A549 (cell line): ENCODE results near the gene TTL.

Experiments used
- CEBPB ChIP-seq, 2 experiments: fragments of >200 bp in 1 of 2; sonication (Bioruptor Twin) in 1 of 2; formaldehyde crosslinking in 1 of 2; IDR thresholded peaks; 2 replicates each; pipeline ENCODE4 v1.6.1; 2012 to 2016
- CHD2 ChIP-seq: fragments of 150-350 bp; IDR thresholded peaks from 2 replicates; pipeline ENCODE4 v1.6.1; 2014; ENCODE audit warnings: low read length; ENCODE audit not compliant: partially characterized antibody
- EP300 ChIP-seq, 2 experiments: fragments of >200 bp; sonication (Bioruptor Twin); formaldehyde crosslinking; IDR thresholded peaks; 2 replicates in 1 of 2; 3 replicates in 1 of 2; pipeline ENCODE4 v1.6.1; 2016 to 2017
- POLR2A ChIP-seq: IDR thresholded peaks from 2 replicates; pipeline ENCODE4 v1.6.1; 2012; ENCODE audit warnings: mild to moderate bottlenecking, low read length
- RAD21 ChIP-seq, 2 experiments: fragments of >200 bp in 1 of 2; sonication (Bioruptor Twin) in 1 of 2; formaldehyde crosslinking in 1 of 2; IDR thresholded peaks in 1 of 2; conservative IDR thresholded peaks in 1 of 2; 2 replicates in 1 of 2; 3 replicates in 1 of 2; pipeline ENCODE4 v1.6.1; 2012 to 2018; ENCODE audit warnings: inconsistent platforms in 1 of 2
- ZC3H11A ChIP-seq: fragments of 450-650 bp; IDR thresholded peaks from 2 replicates; pipeline ENCODE4 v1.6.1; 2014; ENCODE audit warnings: antibody characterized with exemption, mild to moderate bottlenecking
- TF ChIP-seq, protein P1 (sequence below): fragments of >200 bp; sonication (Bioruptor Twin); formaldehyde crosslinking; IDR thresholded peaks from 3 replicates; pipeline ENCODE4 v1.5.1; 2016
- TF ChIP-seq, protein P2 (sequence below): fragments of 450-650 bp; IDR thresholded peaks from 2 replicates; pipeline ENCODE4 v1.6.1; 2014; ENCODE audit warnings: antibody characterized with exemption
- TF ChIP-seq, protein P3 (sequence below): IDR thresholded peaks from 2 replicates; pipeline ENCODE4 v1.6.1; 2012

DNA sequence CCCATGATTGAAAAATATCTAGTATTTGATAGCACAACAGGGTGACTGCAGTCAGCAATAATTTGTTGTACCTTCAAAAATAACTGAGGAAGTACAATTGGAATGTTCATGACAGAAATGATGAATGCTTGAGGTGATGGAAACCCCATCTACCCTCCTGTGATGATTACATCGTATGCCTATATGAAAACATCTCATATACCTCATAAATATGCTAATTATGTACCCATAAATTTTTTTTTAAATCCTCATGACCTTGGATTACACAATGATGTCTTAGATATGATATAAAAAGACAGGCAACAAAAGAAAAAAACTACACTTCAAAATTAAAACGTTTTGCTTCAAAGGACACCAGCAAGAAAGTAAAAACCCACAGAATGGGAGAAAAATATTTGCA is 59.0 kb downstream of the TTL start:
- TF ChIP-seq CEBPB (IDR thresholded peaks at IDR 0.05) (no peak), CHD2 (no peak), RAD21 (conservative IDR thresholded peaks at IDR 0.05 in 1 of 2, IDR thresholded peaks at IDR 0.05 in 1 of 2) (no peak), EP300 (IDR thresholded peaks at IDR 0.05) (no peak), POLR2A (no peak), ZC3H11A (no peak)
- TF ChIP-seq, protein P1, sequence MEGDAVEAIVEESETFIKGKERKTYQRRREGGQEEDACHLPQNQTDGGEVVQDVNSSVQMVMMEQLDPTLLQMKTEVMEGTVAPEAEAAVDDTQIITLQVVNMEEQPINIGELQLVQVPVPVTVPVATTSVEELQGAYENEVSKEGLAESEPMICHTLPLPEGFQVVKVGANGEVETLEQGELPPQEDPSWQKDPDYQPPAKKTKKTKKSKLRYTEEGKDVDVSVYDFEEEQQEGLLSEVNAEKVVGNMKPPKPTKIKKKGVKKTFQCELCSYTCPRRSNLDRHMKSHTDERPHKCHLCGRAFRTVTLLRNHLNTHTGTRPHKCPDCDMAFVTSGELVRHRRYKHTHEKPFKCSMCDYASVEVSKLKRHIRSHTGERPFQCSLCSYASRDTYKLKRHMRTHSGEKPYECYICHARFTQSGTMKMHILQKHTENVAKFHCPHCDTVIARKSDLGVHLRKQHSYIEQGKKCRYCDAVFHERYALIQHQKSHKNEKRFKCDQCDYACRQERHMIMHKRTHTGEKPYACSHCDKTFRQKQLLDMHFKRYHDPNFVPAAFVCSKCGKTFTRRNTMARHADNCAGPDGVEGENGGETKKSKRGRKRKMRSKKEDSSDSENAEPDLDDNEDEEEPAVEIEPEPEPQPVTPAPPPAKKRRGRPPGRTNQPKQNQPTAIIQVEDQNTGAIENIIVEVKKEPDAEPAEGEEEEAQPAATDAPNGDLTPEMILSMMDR: no peak
- TF ChIP-seq, protein P2, sequence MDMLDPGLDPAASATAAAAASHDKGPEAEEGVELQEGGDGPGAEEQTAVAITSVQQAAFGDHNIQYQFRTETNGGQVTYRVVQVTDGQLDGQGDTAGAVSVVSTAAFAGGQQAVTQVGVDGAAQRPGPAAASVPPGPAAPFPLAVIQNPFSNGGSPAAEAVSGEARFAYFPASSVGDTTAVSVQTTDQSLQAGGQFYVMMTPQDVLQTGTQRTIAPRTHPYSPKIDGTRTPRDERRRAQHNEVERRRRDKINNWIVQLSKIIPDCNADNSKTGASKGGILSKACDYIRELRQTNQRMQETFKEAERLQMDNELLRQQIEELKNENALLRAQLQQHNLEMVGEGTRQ: no peak
- TF ChIP-seq, protein P3, sequence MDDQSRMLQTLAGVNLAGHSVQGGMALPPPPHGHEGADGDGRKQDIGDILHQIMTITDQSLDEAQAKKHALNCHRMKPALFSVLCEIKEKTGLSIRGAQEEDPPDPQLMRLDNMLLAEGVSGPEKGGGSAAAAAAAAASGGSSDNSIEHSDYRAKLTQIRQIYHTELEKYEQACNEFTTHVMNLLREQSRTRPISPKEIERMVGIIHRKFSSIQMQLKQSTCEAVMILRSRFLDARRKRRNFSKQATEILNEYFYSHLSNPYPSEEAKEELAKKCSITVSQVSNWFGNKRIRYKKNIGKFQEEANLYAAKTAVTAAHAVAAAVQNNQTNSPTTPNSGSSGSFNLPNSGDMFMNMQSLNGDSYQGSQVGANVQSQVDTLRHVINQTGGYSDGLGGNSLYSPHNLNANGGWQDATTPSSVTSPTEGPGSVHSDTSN: no peak
